RWPE2 (cell line): Measurements from ENCODE around the gene CDC45.

Experiments used
- ATAC-seq: fragments of 200-7000 bp; cut with Tn5 transposase; 3 replicates; pipeline ENCODE4 v1.9.1; 2021; ENCODE audit warnings: low read depth
- DNase-seq: peaks from one replicate; pipeline ENCODE4 v3.0.0-alpha.2; 2020; ENCODE audit warnings: low spot score
- H3K27ac ChIP-seq: fragments of 450-650 bp; 2 replicates; pipeline ENCODE4 v1.5.1; 2017; ENCODE audit warnings: mild to moderate bottlenecking; ENCODE audit not compliant: poor library complexity, severe bottlenecking
- H3K27me3 ChIP-seq: fragments of 250-450 bp; sonication (Bioruptor Pico); 2 replicates; pipeline ENCODE4 v1.5.1; 2021; ENCODE audit warnings: mild to moderate bottlenecking, moderate library complexity; ENCODE audit not compliant: insufficient read depth, poor library complexity, severe bottlenecking
- H3K36me3 ChIP-seq: fragments of 250-450 bp; sonication (Bioruptor Pico); 2 replicates; pipeline ENCODE4 v1.5.1; 2020; ENCODE audit warnings: low read depth, mild to moderate bottlenecking, moderate library complexity
- H3K4me1 ChIP-seq: fragments of 250-450 bp; sonication (Bioruptor Pico); 2 replicates; pipeline ENCODE4 v1.5.1; 2021; ENCODE audit warnings: mild to moderate bottlenecking, moderate library complexity; ENCODE audit not compliant: insufficient read depth, poor library complexity, severe bottlenecking
- H3K4me3 ChIP-seq: fragments of 250-450 bp; sonication (Bioruptor Pico); 2 replicates; pipeline ENCODE4 v1.5.1; 2021; ENCODE audit warnings: mild to moderate bottlenecking, moderate library complexity; ENCODE audit not compliant: severe bottlenecking
- H3K9me3 ChIP-seq: fragments of 250-450 bp; sonication (Bioruptor Pico); 2 replicates; pipeline ENCODE4 v1.5.1; 2021; ENCODE audit warnings: mild to moderate bottlenecking, moderate library complexity; ENCODE audit not compliant: severe bottlenecking
- CTCF ChIP-seq: fragments of 450-650 bp; IDR thresholded peaks from one replicate; pipeline ENCODE4 v1.5.1; 2017; ENCODE audit warnings: mild to moderate bottlenecking, moderate library complexity; ENCODE audit not compliant: poor library complexity, severe bottlenecking

CDC45 gene

GRCh38 chr22:19466126-19466716, 13.5 kb upstream of the CDC45 start:
- ATAC-seq: no peak
- Histone ChIP-seq H3K27ac (no peak overlapping the region), H3K4me3 (no peak overlapping the region), H3K9me3 (no peaks in the 10 kb centered on the region), H3K36me3 (peaks cover 88% of the 10 kb centered on the region), H3K4me1 (no peaks in the 10 kb centered on the region), H3K27me3 (no peaks in the 10 kb centered on the region)
- DNase-seq: no peak
- no peak for TF ChIP-seq CTCF

- TF ChIP-seq CTCF: no peak
- Histone ChIP-seq H3K27me3 (no peaks in the 10 kb centered on the region), H3K9me3 (no peaks in the 10 kb centered on the region), H3K36me3 (peaks cover 94% of the 10 kb centered on the region), H3K27ac (no peak overlapping the region), H3K4me3 (no peak overlapping the region), H3K4me1 (no peaks in the 10 kb centered on the region)
- ATAC-seq: no peak
- DNase-seq: no peak
Measured at GRCh38 chr22:19466848-19467752, 12.6 kb upstream of the CDC45 start.

GRCh38 chr22:19467912-19468311, 11.8 kb upstream of the CDC45 start:
- Histone ChIP-seq H3K27me3 (no peaks in the 10 kb centered on the region), H3K4me1 (no peaks in the 10 kb centered on the region), H3K27ac (no peak overlapping the region), H3K9me3 (no peaks in the 10 kb centered on the region), H3K36me3 (peaks cover 97% of the 10 kb centered on the region), H3K4me3 (no peak overlapping the region)
- no peak for DNase-seq
- ATAC-seq: no peak
- TF ChIP-seq CTCF: no peak

- Histone ChIP-seq H3K27ac (no peak overlapping the region), H3K4me3 (no peak overlapping the region), H3K4me1 (no peaks in the 10 kb centered on the region), H3K27me3 (no peaks in the 10 kb centered on the region), H3K36me3 (peaks cover 97% of the 10 kb centered on the region), H3K9me3 (no peaks in the 10 kb centered on the region)
- no peak for TF ChIP-seq CTCF
- no peak for DNase-seq
- no peak for ATAC-seq
Measured at GRCh38 chr22:19469421-19469820, 10.3 kb upstream of the CDC45 start.

- peaks cover 97% of the 10 kb centered on the region for H3K36me3 ChIP-seq
- H3K4me3 ChIP-seq: no peak overlapping the region
- no peaks in the 10 kb centered on the region for H3K9me3 ChIP-seq
- no peaks in the 10 kb centered on the region for H3K27me3 ChIP-seq
- H3K27ac ChIP-seq: no peak overlapping the region
- ATAC-seq (no peak), DNase-seq (no peak)
- no peaks in the 10 kb centered on the region for H3K4me1 ChIP-seq
- no peak for TF ChIP-seq CTCF
Measured at GRCh38 chr22:19470010-19470409, 9.7 kb upstream of the CDC45 start.
